DOHH2 (cell line): Measurements from ENCODE around the gene EPB41L2.

Experiments
- CTCF ChIP-seq: fragments of 200-600 bp; sonication (generic); IDR thresholded peaks from one replicate; pipeline ENCODE4 v1.5.1; 2014; ENCODE audit warnings: antibody characterized with exemption, mild to moderate bottlenecking, low read depth, low read length; ENCODE audit not compliant: poor library complexity, severe bottlenecking
- EZH2phosphoT487 ChIP-seq: fragments of 200-600 bp; sonication (generic); IDR thresholded peaks from 2 replicates; pipeline ENCODE4 v1.6.1; 2017; ENCODE audit warnings: borderline replicate concordance, mild to moderate bottlenecking, antibody characterized with exemption, low read length, moderate library complexity, mixed read lengths

- TF ChIP-seq CTCF (no peak), EZH2phosphoT487 (no peak)
Observed at GRCh38 chr6:130932438-130932837, 130.6 kb downstream of the EPB41L2 start.
